Neural crest cell (in vitro differentiated cells): ENCODE results near the gene LTC4S. TPM values are rescaled to one million over a fixed set of nuclear protein-coding genes. Genes with fewer than 3 reads are reported as not detected.
A peak's percentile ranks its signal among the peaks of the same experiment; 100 is the strongest.

Experiments used
- DNase-seq: peaks from one replicate; pipeline ENCODE4 v3.0.0; 2021; ENCODE audit warnings: low read depth, mixed read lengths, low spot score
- H3K27ac Mint-ChIP-seq: one replicate; pipeline ENCODE4 v1.8.0; 2021; ENCODE audit warnings: mild to moderate bottlenecking, mixed read lengths; ENCODE audit not compliant: unreplicated experiment
- H3K27me3 Mint-ChIP-seq: 2 replicates; pipeline ENCODE4 v1.8.0; 2021; ENCODE audit warnings: low read depth, mild to moderate bottlenecking, mixed read lengths
- H3K36me3 Mint-ChIP-seq: 2 replicates; pipeline ENCODE4 v1.8.0; 2021; ENCODE audit warnings: low read depth, mild to moderate bottlenecking, mixed read lengths
- H3K4me1 Mint-ChIP-seq: 2 replicates; pipeline ENCODE4 v1.8.0; 2021; ENCODE audit warnings: mixed read lengths
- H3K4me3 Mint-ChIP-seq: one replicate; pipeline ENCODE4 v1.8.0; 2021; ENCODE audit warnings: mild to moderate bottlenecking, mixed read lengths
- H3K9me3 Mint-ChIP-seq: 2 replicates; pipeline ENCODE4 v1.8.0; 2021; ENCODE audit warnings: mixed read lengths
- CTCF ChIP-seq: fragments of 200-600 bp; sonication (generic); conservative IDR thresholded peaks from 2 replicates; pipeline ENCODE4 v1.5.0; 2021; ENCODE audit warnings: antibody characterized with exemption, mild to moderate bottlenecking
- total RNA-seq: library from RNA; stranded (reverse); gene quantifications from 2 replicates; pipeline ENCODE4 v1.2.1, GENCODE V29; 2021

LTC4S gene
- total RNA-seq, 1 donor from 2014 or later = 3.3 TPM

GRCh38 chr5:179812135-179812825 is 18.5 kb downstream of the LTC4S start:
- Mint-ChIP-seq H3K4me1 (peaks cover 4% of the 10 kb centered on the region), H3K27ac (no peak overlapping the region), H3K36me3 (peaks cover 9% of the 10 kb centered on the region), H3K9me3 (no peaks in the 10 kb centered on the region), H3K27me3 (peaks cover 2% of the 10 kb centered on the region), H3K4me3 (peak overlapping the region; percentile 15)
- no peak for TF ChIP-seq CTCF
- DNase-seq = no peak

GRCh38 chr5:179812997-179813607 is 19.3 kb downstream of the LTC4S start:
- Mint-ChIP-seq H3K36me3 (peaks cover 9% of the 10 kb centered on the region), H3K4me3 (peak overlapping the region; percentile 74), H3K9me3 (no peaks in the 10 kb centered on the region), H3K27me3 (peaks cover 5% of the 10 kb centered on the region), H3K27ac (no peak overlapping the region), H3K4me1 (peaks cover 8% of the 10 kb centered on the region)
- no peak for DNase-seq
- no peak for TF ChIP-seq CTCF

GRCh38 chr5:179814090-179814489 is 20.3 kb downstream of the LTC4S start:
- TF ChIP-seq CTCF = no peak
- H3K36me3 Mint-ChIP-seq = peaks cover 9% of the 10 kb centered on the region
- H3K27ac Mint-ChIP-seq = no peak overlapping the region
- DNase-seq = no peak
- peaks cover 15% of the 10 kb centered on the region for H3K4me1 Mint-ChIP-seq
- no peaks in the 10 kb centered on the region for H3K9me3 Mint-ChIP-seq
- H3K4me3 Mint-ChIP-seq = peak overlapping the region; percentile 69
- peaks cover 6% of the 10 kb centered on the region for H3K27me3 Mint-ChIP-seq

GRCh38 chr5:179815491-179816249 is 21.9 kb downstream of the LTC4S start:
- Mint-ChIP-seq H3K9me3 (no peaks in the 10 kb centered on the region), H3K4me1 (peaks cover 22% of the 10 kb centered on the region), H3K4me3 (peak overlapping the region; percentile 77), H3K36me3 (peaks cover 9% of the 10 kb centered on the region), H3K27me3 (peaks cover 9% of the 10 kb centered on the region), H3K27ac (no peak overlapping the region)
- DNase-seq = no peak
- TF ChIP-seq CTCF = no peak

- H3K4me3 Mint-ChIP-seq = peak overlapping the region; percentile 77
- peaks cover 9% of the 10 kb centered on the region for H3K27me3 Mint-ChIP-seq
- H3K27ac Mint-ChIP-seq = no peak overlapping the region
- no peak for DNase-seq
- peaks cover 22% of the 10 kb centered on the region for H3K4me1 Mint-ChIP-seq
- TF ChIP-seq CTCF = no peak
- no peaks in the 10 kb centered on the region for H3K9me3 Mint-ChIP-seq
- peaks cover 9% of the 10 kb centered on the region for H3K36me3 Mint-ChIP-seq
Observed at GRCh38 chr5:179816401-179816795, 22.6 kb downstream of the LTC4S start.
